ENCODE data around the gene EHMT1.

GRCh38 chr9:137603879-137604278 is 14.9 kb upstream of the EHMT1 start:
- no peak for TF ChIP-seq CTCF (IDR thresholded peaks at IDR 0.05; ENCODE audit: insufficient read depth, low read length, poor library complexity, severe bottlenecking)
- no peak for TF ChIP-seq EZH2phosphoT487 (conservative IDR thresholded peaks at IDR 0.05; ENCODE audit: low read length)

Measured in SU-DHL-6 (cell line).